Measurements from ENCODE around the gene KRTAP10-7. TPM values are rescaled to one million over a fixed set of nuclear protein-coding genes. Genes with fewer than 3 reads are reported as not detected.

Gene KRTAP10-7
- total and polyA plus RNA-seq, 7 experiments from 2014 or later, result not detected

DNA sequence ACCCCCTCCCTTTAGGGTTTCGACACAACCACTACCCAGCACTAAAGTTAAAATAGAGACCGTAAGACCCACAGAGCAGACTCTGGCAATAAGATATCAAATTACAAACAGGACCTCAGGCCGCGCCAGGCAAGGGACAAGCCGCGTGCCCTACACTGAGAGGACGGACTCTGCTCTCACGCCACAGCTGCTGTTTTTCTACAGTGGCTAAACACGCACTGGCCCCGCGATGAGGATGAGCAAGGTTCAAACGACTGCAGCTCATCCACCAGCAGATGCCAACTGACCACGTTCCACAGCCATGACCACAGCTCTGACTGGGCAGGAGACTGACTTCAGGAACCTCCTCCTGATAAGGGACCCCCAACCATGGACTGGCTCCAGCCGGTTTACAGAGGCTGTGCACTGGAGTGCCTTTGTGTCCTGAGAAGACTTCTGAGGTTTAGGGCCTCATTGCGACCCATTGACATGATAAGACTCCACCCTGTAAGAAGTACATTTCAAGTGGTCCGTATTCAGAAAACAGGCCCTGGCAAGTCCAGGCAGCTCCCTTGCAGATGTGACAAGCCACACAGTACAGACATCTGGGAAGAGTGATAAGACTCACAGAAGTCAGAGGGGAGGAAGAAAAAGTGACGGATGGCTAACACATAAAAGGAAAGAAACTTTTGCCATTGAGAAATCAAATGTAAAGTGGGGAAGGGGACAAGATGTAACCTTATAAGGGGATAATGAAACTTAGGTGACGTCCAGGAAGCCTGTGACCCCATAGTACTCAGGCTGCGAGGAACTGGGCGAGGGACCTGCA is 6.6 kb upstream of the KRTAP10-7 start:
- peak overlapping the region in 2 of 9 donors; percentile 9 to 70 for H3K27ac Mint-ChIP-seq
- H3K4me3 ChIP-seq (ENCODE audit: low read length), result no peak overlapping the region
- H3K4me1 ChIP-seq (ENCODE audit: control insufficient read depth in 2 of 2, insufficient read depth in 2 of 2, low read length in 2 of 2), result no peaks in the 10 kb centered on the region
- no peaks in the 10 kb centered on the region for H3K9me3 ChIP-seq (ENCODE audit: control insufficient read depth in 2 of 3, low read length in 3 of 3)
- H3K4me3 Mint-ChIP-seq, result no peak overlapping the region
- DNase-seq, result no peak
- intact Hi-C loops (cut with micrococcal nuclease), result no loop called here
- H3K27me3 ChIP-seq (ENCODE audit: control insufficient read depth in 2 of 2, insufficient read depth in 2 of 2, low read length in 2 of 2), result no peaks in the 10 kb centered on the region
- ChIA-PET POLR2A (no interaction called here), CTCF (no interaction called here)
- no peak overlapping the region for H3K27ac ChIP-seq (ENCODE audit: low read depth, low read length)
- no peaks in the 10 kb centered on the region for H3K36me3 ChIP-seq (ENCODE audit: control insufficient read depth in 2 of 3, insufficient read depth in 3 of 3, low read length in 3 of 3)
- no peak for ATAC-seq
- H3K36me3 Mint-ChIP-seq, result peaks cover 0 to 6% (median 0%) of the 10 kb centered on the region in 5 donors
- peaks cover 0 to 6% (median 2%) of the 10 kb centered on the region in 7 donors for H3K4me1 Mint-ChIP-seq
- H3K27me3 Mint-ChIP-seq, result peaks cover 0 to 25% (median 4%) of the 10 kb centered on the region in 5 donors
- peaks cover 2 to 9% (median 4%) of the 10 kb centered on the region in 11 donors for H3K9me3 Mint-ChIP-seq

DNA sequence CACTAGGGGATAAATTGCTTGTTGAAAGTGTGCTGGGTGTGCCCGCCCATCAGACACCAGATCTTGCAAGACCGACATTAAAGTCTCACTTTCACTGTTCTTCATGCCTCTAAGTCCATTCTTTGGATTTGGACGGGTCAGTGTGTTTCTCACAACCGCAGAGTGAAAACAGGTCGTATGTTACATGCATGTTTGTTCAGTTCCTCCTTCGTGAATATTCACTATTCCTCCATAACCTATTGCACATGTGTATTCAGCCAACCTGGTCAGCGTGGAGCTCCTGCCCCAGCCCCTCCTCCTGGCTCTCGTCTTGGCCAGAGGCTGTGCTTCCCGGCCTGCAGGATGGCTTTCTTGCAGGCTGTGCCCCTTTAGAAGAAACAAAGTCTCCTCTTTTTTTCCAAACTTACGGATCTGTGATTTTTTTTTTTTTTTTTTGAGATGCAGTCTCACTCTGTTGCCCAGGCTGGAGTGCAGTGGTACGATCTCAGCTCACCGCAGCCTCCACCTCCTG is 5.9 kb upstream of the KRTAP10-7 start:
- Mint-ChIP-seq H3K9me3 (peaks cover 2 to 12% (median 5%) of the 10 kb centered on the region in 11 donors), H3K27ac (peak overlapping the region in 1 of 9 donors; percentile 39)
- CTCF ChIA-PET, result no interaction called here

GRCh38 chr21:44595524-44595923 is 4.9 kb upstream of the KRTAP10-7 start:
- Histone ChIP-seq H3K27ac (ENCODE audit: low read depth, low read length) (no peak overlapping the region), H3K27me3 (ENCODE audit: control insufficient read depth in 2 of 2, insufficient read depth in 2 of 2, low read length in 2 of 2) (no peaks in the 10 kb centered on the region), H3K4me1 (ENCODE audit: control insufficient read depth in 2 of 2, insufficient read depth in 2 of 2, low read length in 2 of 2) (no peaks in the 10 kb centered on the region), H3K4me3 (ENCODE audit: low read length) (no peak overlapping the region), H3K9me3 (ENCODE audit: control insufficient read depth in 2 of 3, low read length in 3 of 3) (no peaks in the 10 kb centered on the region), H3K36me3 (ENCODE audit: control insufficient read depth in 2 of 3, insufficient read depth in 3 of 3, low read length in 3 of 3) (no peaks in the 10 kb centered on the region)
- Mint-ChIP-seq H3K36me3 (peaks cover 0 to 7% (median 0%) of the 10 kb centered on the region in 5 donors), H3K4me1 (peaks cover 0 to 6% (median 2%) of the 10 kb centered on the region in 7 donors), H3K27ac (peak overlapping the region in 2 of 9 donors; percentile 2 to 13), H3K9me3 (peaks cover 2 to 12% (median 5%) of the 10 kb centered on the region in 11 donors), H3K4me3 (no peak overlapping the region), H3K27me3 (peaks cover 0 to 18% (median 0%) of the 10 kb centered on the region in 5 donors)
- intact Hi-C loops (cut with micrococcal nuclease), result no loop called here
- DNase-seq (no peak), ATAC-seq (no peak)
- ChIA-PET POLR2A (interaction anchor here (0.8 to 1.4 kb wide), 2 partner anchors 16 to 62 kb away, joined by 3 to 5 read pairs; partner anchors contain the start of gene KRTAP12-3), CTCF (no interaction called here)

More for the DNA sequence above, 5.9 kb upstream of the KRTAP10-7 start:
- Mint-ChIP-seq H3K4me1 (peaks cover 0 to 6% (median 2%) of the 10 kb centered on the region in 7 donors), H3K4me3 (no peak overlapping the region), H3K36me3 (peaks cover 0 to 7% (median 0%) of the 10 kb centered on the region in 5 donors), H3K27me3 (peaks cover 0 to 24% (median 2%) of the 10 kb centered on the region in 5 donors)
- no peak overlapping the region for H3K27ac ChIP-seq (ENCODE audit: low read depth, low read length)
- ATAC-seq (no peak), DNase-seq (no peak)
- no peaks in the 10 kb centered on the region for H3K36me3 ChIP-seq (ENCODE audit: control insufficient read depth in 2 of 3, insufficient read depth in 3 of 3, low read length in 3 of 3)
- H3K9me3 ChIP-seq (ENCODE audit: control insufficient read depth in 2 of 3, low read length in 3 of 3), result no peaks in the 10 kb centered on the region
- intact Hi-C loops (cut with micrococcal nuclease), result no loop called here
- POLR2A ChIA-PET, result interaction anchor here (1.4 kb wide), 1 partner anchor 64 kb away, joined by 5 read pairs; the partner anchor contains the start of gene KRTAP12-3
- no peak overlapping the region for H3K4me3 ChIP-seq (ENCODE audit: low read length)
- H3K4me1 ChIP-seq (ENCODE audit: control insufficient read depth in 2 of 2, insufficient read depth in 2 of 2, low read length in 2 of 2), result no peaks in the 10 kb centered on the region
- no peaks in the 10 kb centered on the region for H3K27me3 ChIP-seq (ENCODE audit: control insufficient read depth in 2 of 2, insufficient read depth in 2 of 2, low read length in 2 of 2)

DNA sequence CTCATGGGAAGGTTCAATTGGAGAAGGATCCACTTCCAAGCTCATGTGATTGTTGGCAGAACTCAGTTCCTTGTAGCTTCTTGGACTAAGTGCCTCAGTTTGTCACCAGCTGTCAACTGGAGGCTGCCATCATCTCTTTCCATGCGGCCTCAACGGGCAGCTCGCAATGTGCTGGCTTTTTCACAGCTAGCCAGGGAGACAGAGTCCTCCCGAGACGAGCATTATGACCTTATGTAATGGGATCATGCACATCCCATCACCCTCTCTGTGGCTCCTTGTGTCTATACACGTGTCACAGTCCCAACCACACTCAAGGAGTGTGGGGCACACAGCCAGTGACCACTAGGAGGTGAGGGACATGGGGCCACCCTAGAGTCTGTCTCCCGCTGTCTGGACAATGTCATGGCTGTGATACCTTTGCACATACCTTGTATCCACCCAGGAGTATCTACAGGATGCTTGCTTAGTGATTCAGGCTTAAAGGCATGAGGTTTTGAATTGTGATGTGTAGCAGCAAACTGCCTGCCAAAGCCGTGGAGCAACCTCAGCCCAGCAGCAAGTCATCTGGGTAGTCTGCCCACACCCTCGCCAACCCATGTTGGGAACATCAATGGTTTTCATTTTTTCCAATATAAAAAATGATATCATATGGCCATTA is 4.2 kb upstream of the KRTAP10-7 start:
- H3K4me3 ChIP-seq (ENCODE audit: low read length), result no peak overlapping the region
- Mint-ChIP-seq H3K36me3 (peaks cover 0 to 7% (median 0%) of the 10 kb centered on the region in 5 donors), H3K27me3 (peaks cover 0 to 18% (median 0%) of the 10 kb centered on the region in 5 donors), H3K4me1 (peaks cover 0 to 6% (median 2%) of the 10 kb centered on the region in 7 donors), H3K27ac (peak overlapping the region in 2 of 9 donors; percentile 1 to 24), H3K9me3 (peaks cover 2 to 12% (median 5%) of the 10 kb centered on the region in 11 donors), H3K4me3 (no peak overlapping the region)
- intact Hi-C loops (cut with micrococcal nuclease), result no loop called here
- H3K27ac ChIP-seq (ENCODE audit: low read depth, low read length), result no peak overlapping the region
- ChIA-PET POLR2A (interaction anchor here (0.8 to 1.4 kb wide), 2 partner anchors 62 to 98 kb away, joined by 3 to 5 read pairs; partner anchors contain the start of gene KRTAP12-3), CTCF (no interaction called here)
- H3K4me1 ChIP-seq (ENCODE audit: control insufficient read depth in 2 of 2, insufficient read depth in 2 of 2, low read length in 2 of 2), result no peaks in the 10 kb centered on the region
- ATAC-seq (no peak), DNase-seq (no peak)
- H3K27me3 ChIP-seq (ENCODE audit: control insufficient read depth in 2 of 2, insufficient read depth in 2 of 2, low read length in 2 of 2), result no peaks in the 10 kb centered on the region
- H3K9me3 ChIP-seq (ENCODE audit: control insufficient read depth in 2 of 3, low read length in 3 of 3), result no peaks in the 10 kb centered on the region
- no peaks in the 10 kb centered on the region for H3K36me3 ChIP-seq (ENCODE audit: control insufficient read depth in 2 of 3, insufficient read depth in 3 of 3, low read length in 3 of 3)

- Histone ChIP-seq H3K36me3 (ENCODE audit: control insufficient read depth in 2 of 3, insufficient read depth in 3 of 3, low read length in 3 of 3) (no peaks in the 10 kb centered on the region), H3K4me1 (ENCODE audit: control insufficient read depth in 2 of 2, insufficient read depth in 2 of 2, low read length in 2 of 2) (no peaks in the 10 kb centered on the region), H3K9me3 (ENCODE audit: control insufficient read depth in 2 of 3, low read length in 3 of 3) (no peaks in the 10 kb centered on the region), H3K27me3 (ENCODE audit: control insufficient read depth in 2 of 2, insufficient read depth in 2 of 2, low read length in 2 of 2) (no peaks in the 10 kb centered on the region), H3K27ac (ENCODE audit: low read depth, low read length) (no peak overlapping the region), H3K4me3 (ENCODE audit: low read length) (no peak overlapping the region)
- ChIA-PET POLR2A (no interaction called here), CTCF (no interaction called here)
- ATAC-seq, result no peak
- DNase-seq, result no peak
- Mint-ChIP-seq H3K9me3 (peaks cover 2 to 12% (median 5%) of the 10 kb centered on the region in 11 donors), H3K27ac (no peak overlapping the region), H3K4me3 (no peak overlapping the region), H3K27me3 (peaks cover 0 to 17% (median 0%) of the 10 kb centered on the region in 5 donors), H3K4me1 (peaks cover 0 to 6% (median 3%) of the 10 kb centered on the region in 7 donors), H3K36me3 (peaks cover 0 to 7% (median 0%) of the 10 kb centered on the region in 5 donors)
- intact Hi-C loops (cut with micrococcal nuclease), result no loop called here
These were observed 2.3 kb upstream of the KRTAP10-7 start for GRCh38 chr21:44598061-44598460.

- peaks cover 2 to 12% (median 5%) of the 10 kb centered on the region in 11 donors for H3K9me3 Mint-ChIP-seq
- CTCF ChIA-PET, result interaction anchor here (0.6 kb wide), 1 partner anchor 16 kb away, joined by 3 read pairs; no protein-coding TSS in a partner anchor
- POLR2A ChIA-PET, result no interaction called here
- no peak overlapping the region for H3K27ac Mint-ChIP-seq
- Histone ChIP-seq H3K27ac (ENCODE audit: low read depth, low read length) (no peak overlapping the region), H3K36me3 (ENCODE audit: control insufficient read depth in 2 of 3, insufficient read depth in 3 of 3, low read length in 3 of 3) (no peaks in the 10 kb centered on the region), H3K4me1 (ENCODE audit: control insufficient read depth in 2 of 2, insufficient read depth in 2 of 2, low read length in 2 of 2) (no peaks in the 10 kb centered on the region), H3K9me3 (ENCODE audit: control insufficient read depth in 2 of 3, low read length in 3 of 3) (no peaks in the 10 kb centered on the region), H3K4me3 (ENCODE audit: low read length) (no peak overlapping the region), H3K27me3 (ENCODE audit: control insufficient read depth in 2 of 2, insufficient read depth in 2 of 2, low read length in 2 of 2) (no peaks in the 10 kb centered on the region)
- peaks cover 0 to 6% (median 4%) of the 10 kb centered on the region in 7 donors for H3K4me1 Mint-ChIP-seq
- no peak for DNase-seq
- ATAC-seq, result no peak
- H3K27me3 Mint-ChIP-seq, result peaks cover 0 to 18% (median 0%) of the 10 kb centered on the region in 5 donors
- H3K36me3 Mint-ChIP-seq, result peaks cover 0 to 7% (median 0%) of the 10 kb centered on the region in 5 donors
- intact Hi-C loops (cut with micrococcal nuclease), result no loop called here
- no peak overlapping the region for H3K4me3 Mint-ChIP-seq
These were observed 950 bp upstream of the KRTAP10-7 start for GRCh38 chr21:44599264-44600029.

Measured in naive thymus-derived CD4-positive, alpha-beta T cell (primary cell).